Right atrium auricular region (tissue), 2 donors: Measurements from ENCODE around the gene DKKL1. TPM values are rescaled to one million over a fixed set of nuclear protein-coding genes. Genes with fewer than 3 reads are reported as not detected.
A peak's percentile ranks its signal among the peaks of the same experiment; 100 is the strongest.

ENCODE experiments used
- DNase-seq: peaks from one replicate; pipeline ENCODE4 v3.0.0-alpha.2; 2019; ENCODE audit warnings: low spot score
- H3K27ac ChIP-seq, 2 donors: fragments of 200-600 bp; sonication (generic); 1 replicate in 1 of 2; 2 replicates in 1 of 2; pipeline ENCODE4 v1.5.1; 2016 to 2019
- H3K27me3 ChIP-seq, 2 donors: fragments of 200-600 bp; sonication (generic); one replicate each; pipeline versions ENCODE4 v1.5.1 to v1.6.0; 2017 to 2019
- H3K36me3 ChIP-seq: fragments of 200-600 bp; sonication (generic); one replicate; pipeline ENCODE4 v1.5.1; 2016
- H3K4me1 ChIP-seq, 2 donors: fragments of 200-600 bp; sonication (generic); one replicate each; pipeline versions ENCODE4 v1.5.1 to v1.6.0; 2017 to 2019
- H3K4me3 ChIP-seq, 2 donors: fragments of 200-600 bp; sonication (generic); 1 replicate in 1 of 2; 2 replicates in 1 of 2; pipeline ENCODE4 v1.5.1; 2017 to 2019; ENCODE audit warnings: mild to moderate bottlenecking in 1 of 2, moderate library complexity in 1 of 2
- H3K9me3 ChIP-seq, 2 donors: fragments of 200-600 bp; sonication (generic); one replicate each; pipeline ENCODE4 v1.5.1; 2019
- CTCF ChIP-seq, 2 donors: fragments of 200-600 bp; sonication (generic); IDR thresholded peaks; one replicate each; pipeline ENCODE4 v1.5.1; 2019; ENCODE audit warnings: antibody characterized with exemption in 2 of 2
- total RNA-seq, 2 donors: library from RNA; depleted of rRNA; stranded (reverse); fragments of >200 nt; gene quantifications; one replicate each; pipeline ENCODE4 v1.1.0, GENCODE V29; 2016

Gene DKKL1
- total RNA-seq, 2 donors from 2014 or later = not detected

DNA sequence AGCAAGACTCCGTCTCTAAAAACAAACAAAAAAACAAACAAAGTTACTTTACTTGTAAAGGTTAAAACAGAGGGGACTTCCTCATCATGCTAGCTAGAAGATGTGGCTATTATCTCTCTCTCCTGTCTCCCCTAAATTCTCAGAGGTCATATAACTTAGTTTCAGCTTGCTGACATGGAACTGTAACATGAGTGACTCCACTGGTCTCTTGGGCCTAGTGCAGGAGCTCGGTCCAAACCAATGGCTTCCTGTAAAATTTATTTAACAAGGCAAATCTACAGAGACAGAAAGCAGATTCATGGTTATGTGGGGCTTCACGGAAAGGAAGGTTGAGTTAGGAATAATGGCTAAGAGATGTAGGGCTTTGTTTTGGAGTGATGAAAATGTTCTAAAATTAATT lies 14.8 kb downstream of the DKKL1 start:
- no peak for DNase-seq
- Histone ChIP-seq H3K36me3 (no peaks in the 10 kb centered on the region), H3K9me3 (peaks cover 6 to 17% of the 10 kb centered on the region in 2 donors), H3K4me1 (no peaks in the 10 kb centered on the region), H3K4me3 (no peak overlapping the region), H3K27me3 (no peaks in the 10 kb centered on the region), H3K27ac (no peak overlapping the region)
- no peak for TF ChIP-seq CTCF (IDR thresholded peaks at IDR 0.05)

DNA sequence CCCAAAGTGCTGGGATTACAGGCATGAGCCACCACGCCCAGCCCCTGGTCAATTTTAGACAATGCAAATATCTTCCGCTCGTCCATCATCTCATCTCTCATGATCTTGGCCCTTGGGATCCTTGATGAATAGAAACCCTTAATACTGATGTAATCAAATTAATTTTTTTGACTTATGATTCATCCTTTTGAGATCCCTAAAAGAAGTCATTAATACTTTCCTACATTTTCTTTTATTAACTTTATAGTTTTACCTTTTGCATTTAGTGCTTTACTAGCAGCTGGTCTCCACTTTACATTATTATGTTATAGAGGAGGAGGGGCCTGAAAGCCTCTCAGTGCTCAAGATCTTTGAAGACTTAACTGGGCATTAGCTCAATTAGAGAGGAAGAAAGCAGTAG lies 16.7 kb downstream of the DKKL1 start:
- H3K27me3 ChIP-seq = no peaks in the 10 kb centered on the region

DNA sequence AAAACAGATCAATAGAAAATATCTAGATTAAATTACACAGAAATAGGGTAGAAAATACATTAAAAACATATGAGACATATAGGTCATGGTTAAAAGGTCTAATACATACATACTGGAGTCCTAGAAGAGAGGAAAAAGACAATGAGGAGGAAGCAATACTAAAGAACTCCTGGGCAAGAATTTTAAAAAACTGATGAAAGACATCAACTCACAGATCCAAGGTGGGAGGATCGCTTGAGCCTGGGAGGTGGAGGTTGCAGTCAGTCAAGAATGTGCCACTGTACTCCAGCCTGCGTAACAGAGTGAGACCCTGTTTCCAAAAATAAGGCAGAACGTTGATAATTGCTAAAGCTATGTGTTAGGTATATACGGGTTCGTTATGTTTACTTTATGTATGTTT lies 19.0 kb downstream of the DKKL1 start:
- no peak overlapping the region for H3K27ac ChIP-seq
- H3K4me3 ChIP-seq = no peak overlapping the region
- H3K27me3 ChIP-seq = no peaks in the 10 kb centered on the region
- no peak for TF ChIP-seq CTCF (IDR thresholded peaks at IDR 0.05)
- DNase-seq = no peak
- no peaks in the 10 kb centered on the region for H3K4me1 ChIP-seq
- no peaks in the 10 kb centered on the region for H3K36me3 ChIP-seq
- peaks cover 6 to 17% of the 10 kb centered on the region in 2 donors for H3K9me3 ChIP-seq

More for the DNA sequence above, 16.7 kb downstream of the DKKL1 start:
- H3K27ac ChIP-seq = no peak overlapping the region
- H3K4me1 ChIP-seq = no peaks in the 10 kb centered on the region
- H3K4me3 ChIP-seq = no peak overlapping the region
- H3K9me3 ChIP-seq = peaks cover 6 to 17% of the 10 kb centered on the region in 2 donors
- no peak for TF ChIP-seq CTCF (IDR thresholded peaks at IDR 0.05)
- no peak for DNase-seq
- no peaks in the 10 kb centered on the region for H3K36me3 ChIP-seq

DNA sequence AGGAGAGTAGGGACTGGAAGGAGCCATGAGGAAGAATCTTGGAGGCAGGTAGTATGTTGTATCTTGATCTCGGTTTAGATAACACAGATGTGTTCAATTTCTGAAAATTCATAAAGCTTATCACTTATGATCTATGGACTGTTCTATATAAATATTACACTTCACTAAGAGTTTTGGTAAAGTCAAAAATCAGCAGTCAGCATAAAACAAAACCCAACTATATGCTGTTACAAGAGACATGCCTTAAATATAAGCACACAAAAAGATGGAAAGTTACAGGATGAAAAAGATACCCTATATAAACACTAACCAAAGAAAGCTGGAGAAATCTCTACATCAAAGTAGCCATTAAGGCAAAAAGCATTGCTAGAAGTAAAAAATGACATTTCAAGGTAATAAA lies 19.9 kb downstream of the DKKL1 start:
- no peak overlapping the region for H3K27ac ChIP-seq
- peaks cover 0 to 4% of the 10 kb centered on the region in 2 donors for H3K4me1 ChIP-seq
- no peaks in the 10 kb centered on the region for H3K27me3 ChIP-seq
- H3K36me3 ChIP-seq = no peaks in the 10 kb centered on the region
- no peak for DNase-seq
- H3K4me3 ChIP-seq = no peak overlapping the region
- no peak for TF ChIP-seq CTCF (IDR thresholded peaks at IDR 0.05)
- peaks cover 6 to 17% of the 10 kb centered on the region in 2 donors for H3K9me3 ChIP-seq

- Histone ChIP-seq H3K36me3 (no peaks in the 10 kb centered on the region), H3K4me1 (peaks cover 0 to 4% of the 10 kb centered on the region in 2 donors), H3K4me3 (peak within 1 kb of the TSS in 1 of 2 donors; percentile 24), H3K9me3 (peaks cover under 1% of the 10 kb centered on the region in 2 donors), H3K27me3 (no peaks in the 10 kb centered on the region), H3K27ac (no peak within 1 kb of the TSS)
- no peak for TF ChIP-seq CTCF (IDR thresholded peaks at IDR 0.05)
- peak; percentile 65 for DNase-seq
These were observed 24.3 kb downstream of the DKKL1 start, which contains the start of gene KASH5 for GRCh38 chr19:49387936-49388372. KASH5 (plus strand) TSS chr19:49388249; CDS start chr19:49390884, 2,635 bp downstream.

- Histone ChIP-seq H3K36me3 (no peaks in the 10 kb centered on the region), H3K4me3 (no peak overlapping the region), H3K27ac (no peak overlapping the region), H3K9me3 (no peaks in the 10 kb centered on the region), H3K27me3 (no peaks in the 10 kb centered on the region), H3K4me1 (peaks cover 0 to 4% of the 10 kb centered on the region in 2 donors)
- TF ChIP-seq CTCF (IDR thresholded peaks at IDR 0.05) = no peak
- DNase-seq = no peak
These were observed 25.7 kb downstream of the DKKL1 start for GRCh38 chr19:49389406-49389805.
